ENCODE measurements around the gene TBCK. TPM values are rescaled to one million over a fixed set of nuclear protein-coding genes. Genes with fewer than 3 reads are reported as not detected.
"Not testable (repeated sequence)": the region's sequence is repeated elsewhere in the genome, so short reads cannot be mapped to it uniquely, and the experiment has no call there.

Gene TBCK
- polyA plus RNA-seq, 1 of the 3 experiments (the other 2 are of a cell fraction): 14.6 TPM

GRCh38 chr4:106222548-106222947 lies 93.5 kb downstream of the TBCK start:
- ChIA-PET POLR2A (no interaction called here), CTCF (interaction anchor here (0.5 kb wide), 1 partner anchor 375 kb away, joined by 3 read pairs; no protein-coding TSS in a partner anchor)
- no peak overlapping the region for H3K9ac ChIP-seq
- no peaks in the 10 kb centered on the region for H3K79me2 ChIP-seq (ENCODE audit: insufficient read depth)
- H2AFZ ChIP-seq (ENCODE audit: low read depth): no peak overlapping the region
- H3K9me3 ChIP-seq: no peaks in the 10 kb centered on the region
- H3K4me1 ChIP-seq (ENCODE audit: control insufficient read depth in 1 of 2, insufficient read depth in 2 of 2, low read depth in 1 of 2, low read length in 1 of 2): no peaks in the 10 kb centered on the region
- no peak overlapping the region for H3K27ac ChIP-seq (ENCODE audit: low read depth in 2 of 2, low read length in 1 of 2)
- no peaks in the 10 kb centered on the region for H3F3A ChIP-seq (replicated peaks; ENCODE audit: insufficient read depth)
- H3K4me2 ChIP-seq: no peak overlapping the region
- H3K9me2 ChIP-seq: no peaks in the 10 kb centered on the region
- peaks cover 19 to 23% of the 10 kb centered on the region in 2 experiments for H3K36me3 ChIP-seq (replicated peaks in 1 of 2; ENCODE audit: control insufficient read depth in 1 of 2, insufficient read depth in 2 of 2, low read length in 1 of 2)
- no peak overlapping the region for H3K4me3 ChIP-seq (ENCODE audit: low read depth in 2 of 2, low read length in 1 of 2)
- no peak for DNase-seq
- H3K27me3 ChIP-seq (ENCODE audit: insufficient read depth): no peaks in the 10 kb centered on the region
- no peaks in the 10 kb centered on the region for H4K20me1 ChIP-seq (ENCODE audit: insufficient read depth)
- TF ChIP-seq GABPA (IDR thresholded peaks at IDR 0.05; ENCODE audit: low read depth) (no peak), FOSL2 (IDR thresholded peaks at IDR 0.05; ENCODE audit: borderline replicate concordance, low read depth) (no peak), PBX3 (IDR thresholded peaks at IDR 0.05) (no peak), ZBTB33 (IDR thresholded peaks at IDR 0.05; ENCODE audit: borderline replicate concordance, low read depth) (no peak), CTCF (IDR thresholded peaks at IDR 0.05) (no peak), USF1 (IDR thresholded peaks at IDR 0.05; ENCODE audit: borderline replicate concordance, low read depth) (no peak), NRF1 (IDR thresholded peaks at IDR 0.05; ENCODE audit: low read depth, low read length) (no peak), SMC3 (IDR thresholded peaks at IDR 0.05; ENCODE audit: low read depth, low read length) (no peak), JUND (IDR thresholded peaks at IDR 0.05) (no peak), CHD2 (IDR thresholded peaks at IDR 0.05; ENCODE audit: low read length, partially characterized antibody) (no peak), TEAD4 (IDR thresholded peaks at IDR 0.05; ENCODE audit: borderline replicate concordance, insufficient read depth) (no peak), MEF2A (IDR thresholded peaks at IDR 0.05; ENCODE audit: borderline replicate concordance, low read depth) (no peak)

GRCh38 chr4:106213291-106213690 lies 102.7 kb downstream of the TBCK start:
- CTCF ChIA-PET; POLR2A ChIA-PET; H3K27me3 ChIP-seq (ENCODE audit: insufficient read depth); H3K4me2 ChIP-seq; H3K27ac ChIP-seq (ENCODE audit: low read depth in 2 of 2, low read length in 1 of 2); H3K9me3 ChIP-seq; H3K9me2 ChIP-seq; H2AFZ ChIP-seq (ENCODE audit: low read depth); H3K9ac ChIP-seq; H3K79me2 ChIP-seq (ENCODE audit: insufficient read depth); DNase-seq; H3K4me3 ChIP-seq (ENCODE audit: low read depth in 2 of 2, low read length in 1 of 2); H3K4me1 ChIP-seq (ENCODE audit: control insufficient read depth in 1 of 2, insufficient read depth in 2 of 2, low read depth in 1 of 2, low read length in 1 of 2); H4K20me1 ChIP-seq (ENCODE audit: insufficient read depth); H3F3A ChIP-seq (replicated peaks; ENCODE audit: insufficient read depth): not testable (repeated sequence)
- 91% methylated on average over 18 of the region's 23 CpGs for WGBS (ENCODE audit: low lambda C conversion rate)
- H3K36me3 ChIP-seq (replicated peaks in 1 of 2; ENCODE audit: control insufficient read depth in 1 of 2, insufficient read depth in 2 of 2, low read length in 1 of 2): peaks cover 15 to 24% of the 10 kb centered on the region in 2 experiments

Measured in SK-N-SH (cell line).